GM18505 (cell line): ENCODE measurements around the gene KAZN.

Experiments used
- ATAC-seq: cut with Tn5 transposase; IDR thresholded peaks from one replicate; pipeline ENCODE4 v1.9.1; 2021; ENCODE audit not compliant: unreplicated experiment
- POLR2A ChIP-seq: IDR thresholded peaks from 4 replicates; pipeline ENCODE4 v1.6.1; 2011; ENCODE audit warnings: borderline replicate concordance; ENCODE audit not compliant: insufficient read depth, insufficient read length; ENCODE audit errors: extremely low read depth

Gene KAZN

DNA sequence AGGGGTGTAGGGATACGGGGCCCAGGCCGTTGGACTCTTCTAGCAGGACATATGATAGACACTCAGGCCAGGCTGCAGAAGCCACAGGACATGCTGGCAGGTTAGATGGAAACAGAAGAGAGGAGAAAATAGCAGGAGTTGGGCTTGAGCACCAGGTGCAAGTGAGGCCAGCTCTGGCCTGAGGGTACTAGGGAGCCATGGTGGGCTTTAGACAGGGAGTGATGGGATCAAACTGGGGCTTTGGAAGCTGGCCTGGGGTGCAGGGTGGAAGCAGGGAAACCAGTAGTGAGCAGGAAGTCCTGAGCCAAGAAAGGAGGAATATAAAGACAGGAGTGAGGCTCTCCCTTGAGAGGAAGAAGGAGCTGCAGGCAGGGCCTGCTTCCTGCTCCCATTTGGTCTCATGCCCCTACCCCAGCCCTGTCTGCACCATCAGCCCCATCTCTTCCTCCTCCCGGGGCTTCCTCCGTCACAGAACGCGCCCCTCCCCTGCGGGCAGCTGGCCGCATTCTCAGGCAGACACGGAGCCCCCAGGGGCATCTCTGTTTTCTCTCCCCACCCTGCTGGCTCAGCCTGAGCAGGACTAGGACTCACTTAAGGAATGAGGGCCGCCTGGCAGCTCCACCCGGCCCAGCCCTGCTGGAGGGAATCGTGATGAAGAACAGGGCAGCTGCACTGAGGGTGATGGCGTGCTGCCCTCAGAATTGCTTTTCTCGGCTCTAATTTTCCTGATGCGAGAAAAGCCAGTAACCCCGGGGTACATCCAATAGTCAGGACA, 389.5 kb downstream of the KAZN start:
- ATAC-seq, result no peak
- no peak for TF ChIP-seq POLR2A

DNA sequence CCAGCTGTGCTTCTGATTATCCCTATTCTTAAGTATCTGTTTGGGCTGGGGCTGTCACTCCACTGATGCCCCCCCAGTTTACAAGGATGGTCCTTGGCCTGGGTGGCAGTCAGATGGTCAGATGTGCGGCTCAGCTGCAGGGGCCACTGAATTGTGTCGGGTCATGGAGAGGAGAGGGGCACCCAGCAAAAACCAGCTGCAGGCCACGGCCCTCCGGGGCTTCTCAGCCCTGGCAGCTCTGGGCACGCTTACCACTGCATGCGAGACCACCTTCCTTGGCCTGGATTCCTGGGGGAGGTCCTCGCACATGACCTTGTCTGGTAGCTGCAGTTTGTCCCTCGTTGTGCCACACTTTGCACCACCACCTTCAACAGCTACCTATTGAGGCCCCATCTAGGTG, 390.2 kb downstream of the KAZN start:
- TF ChIP-seq POLR2A, result no peak
- no peak for ATAC-seq

DNA sequence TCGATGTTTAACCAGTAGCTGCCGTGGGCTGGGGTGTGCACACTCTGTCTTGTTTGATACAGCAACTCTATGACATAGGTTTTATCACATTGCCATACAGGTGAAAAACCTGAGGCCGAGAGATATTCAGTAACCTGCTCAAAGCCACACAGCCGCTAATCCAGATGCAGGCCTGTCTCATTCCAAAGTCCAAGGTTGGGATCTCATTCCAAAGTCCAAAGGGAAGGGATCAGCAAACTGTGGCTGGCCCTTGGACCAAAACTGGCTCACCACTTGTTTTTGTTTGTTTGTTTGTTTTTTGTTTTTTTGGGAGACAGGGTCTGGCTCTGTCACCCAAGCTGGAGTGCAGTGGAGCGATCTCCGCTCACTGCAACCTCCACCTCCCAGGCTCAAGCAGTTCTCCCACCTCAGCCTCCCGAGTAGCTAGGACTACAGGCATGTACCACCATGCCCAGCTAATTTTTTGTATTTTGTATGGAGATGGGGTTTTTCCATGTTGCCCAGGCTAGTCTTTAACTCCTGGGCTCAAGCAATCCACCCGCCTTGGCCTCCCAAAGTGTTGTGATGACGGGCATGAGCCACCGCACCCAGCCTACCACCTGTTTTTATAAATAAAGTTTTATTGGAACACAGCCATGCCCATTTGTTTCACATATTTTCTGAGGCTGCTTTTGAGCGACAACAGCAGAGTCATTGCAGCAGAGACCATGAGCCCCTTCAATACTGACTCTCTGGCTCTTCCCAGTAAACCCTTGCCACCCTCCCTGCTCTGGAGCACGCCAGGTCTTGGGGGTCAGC, 391.6 kb downstream of the KAZN start:
- ATAC-seq, result no peak
- TF ChIP-seq POLR2A, result no peak

DNA sequence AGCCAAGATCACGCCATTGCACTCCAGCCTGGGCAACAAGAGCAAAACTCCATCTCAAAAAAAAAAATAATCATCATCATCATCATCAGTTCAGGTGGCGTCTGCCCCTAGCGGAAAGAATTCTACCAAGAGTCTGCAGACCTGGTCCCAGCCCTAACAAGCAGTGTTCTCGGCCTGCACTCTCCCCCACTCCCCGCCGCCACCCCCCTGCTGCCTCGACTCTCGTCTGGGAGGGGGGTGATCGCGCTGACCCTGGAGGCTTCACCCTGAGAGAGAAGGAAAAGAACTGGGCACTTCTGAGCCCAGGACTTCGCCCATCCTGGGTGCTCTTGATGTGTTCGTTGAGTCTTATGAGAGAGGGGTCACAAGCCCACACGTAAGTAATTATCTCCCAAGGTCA, 394.9 kb downstream of the KAZN start:
- ATAC-seq, result no peak
- no peak for TF ChIP-seq POLR2A

DNA sequence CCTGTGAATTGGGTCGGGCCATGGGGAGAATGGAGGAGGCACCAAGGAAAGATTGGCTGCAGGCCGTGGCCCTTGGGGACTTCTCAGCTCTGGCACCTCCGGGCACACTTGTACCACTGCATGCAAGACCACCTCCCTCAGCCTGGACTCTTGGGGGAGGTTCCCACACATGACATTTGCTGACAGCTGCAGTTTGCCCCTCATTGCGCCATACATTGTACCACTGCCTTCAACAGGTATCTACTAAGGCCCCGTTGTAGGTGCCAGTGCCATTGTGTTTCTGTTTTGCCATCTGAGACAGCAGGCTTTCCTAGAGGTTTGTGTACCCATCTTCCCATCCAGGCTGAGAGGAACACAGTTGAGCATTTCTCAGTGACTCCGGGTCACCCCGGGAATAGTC, 395.7 kb downstream of the KAZN start:
- ATAC-seq, result no peak

DNA sequence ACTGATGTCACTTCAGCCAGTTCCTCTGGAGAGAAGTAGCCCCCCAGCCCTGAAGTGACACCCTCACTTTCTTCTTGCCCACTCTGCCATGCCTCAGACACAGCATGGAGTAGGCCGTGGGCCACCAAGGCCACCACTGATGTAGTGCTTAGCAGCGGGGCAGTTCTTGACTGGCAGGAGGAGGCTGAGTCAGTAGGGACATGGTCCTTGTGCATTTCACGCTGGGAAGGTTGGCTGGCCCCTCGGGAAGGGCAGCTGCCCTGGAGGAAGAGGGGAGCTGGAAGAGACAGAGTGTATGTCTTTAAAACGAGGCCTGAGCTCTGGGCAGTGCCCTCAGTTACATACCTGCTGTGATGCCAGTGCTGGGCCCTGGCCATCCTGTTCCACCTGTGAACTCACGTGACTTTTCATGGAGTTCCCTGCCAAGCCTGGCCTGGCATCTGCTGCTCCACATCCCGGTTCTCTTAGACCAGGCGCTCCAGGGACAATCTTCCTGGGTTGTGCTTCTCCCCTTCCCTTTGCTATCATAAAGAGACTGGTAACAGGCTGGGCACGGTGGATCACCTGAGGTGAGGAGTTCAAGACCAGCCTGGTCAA, 396.5 kb downstream of the KAZN start:
- ATAC-seq, result no peak
- TF ChIP-seq POLR2A, result no peak

More for the DNA sequence above, 395.7 kb downstream of the KAZN start:
- no peak for TF ChIP-seq POLR2A

DNA sequence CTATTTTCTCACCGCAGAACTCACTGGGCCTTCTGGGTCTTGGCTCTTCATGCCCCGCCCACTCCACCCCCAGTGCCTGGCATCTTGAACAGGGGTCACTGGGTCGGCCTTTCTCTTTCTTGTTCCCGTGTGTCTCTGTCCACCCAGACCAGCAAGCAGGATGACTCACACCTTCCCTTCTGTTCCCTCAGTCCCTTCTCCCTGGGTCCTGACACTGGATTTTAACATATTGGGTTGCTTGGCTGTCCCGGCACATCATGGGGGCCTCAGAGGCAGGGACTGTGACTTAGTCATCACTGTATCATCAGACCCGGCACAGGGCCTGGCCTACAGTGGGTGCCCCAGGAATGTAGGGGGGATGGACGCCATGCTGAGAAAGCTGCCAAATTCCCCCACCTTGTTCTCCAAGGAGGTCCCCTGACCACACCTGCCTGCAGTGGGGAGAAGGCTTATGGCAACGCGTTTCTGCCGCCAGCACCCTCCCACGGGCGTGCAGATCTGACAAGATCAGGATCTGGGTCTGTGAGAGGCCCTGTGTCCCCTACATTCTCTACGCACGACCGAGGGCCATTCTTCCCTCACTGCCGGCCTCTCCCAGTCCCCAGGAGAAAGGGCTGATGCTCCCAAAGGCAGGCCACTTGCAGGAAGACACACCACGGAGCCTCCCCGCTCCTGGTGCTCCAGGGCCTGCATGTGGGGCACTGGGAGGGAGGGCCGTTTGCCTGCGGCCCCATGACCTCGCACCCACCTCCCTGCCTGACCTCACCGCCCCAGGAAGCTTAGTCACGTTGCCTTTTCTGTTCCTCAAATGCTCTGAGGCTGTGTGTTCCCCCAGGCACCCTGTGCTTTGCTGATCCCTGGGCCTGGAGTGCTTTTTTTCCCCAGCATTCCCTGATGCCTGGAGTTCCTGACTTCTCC, 397.9 kb downstream of the KAZN start:
- ATAC-seq, result no peak
- TF ChIP-seq POLR2A, result no peak

DNA sequence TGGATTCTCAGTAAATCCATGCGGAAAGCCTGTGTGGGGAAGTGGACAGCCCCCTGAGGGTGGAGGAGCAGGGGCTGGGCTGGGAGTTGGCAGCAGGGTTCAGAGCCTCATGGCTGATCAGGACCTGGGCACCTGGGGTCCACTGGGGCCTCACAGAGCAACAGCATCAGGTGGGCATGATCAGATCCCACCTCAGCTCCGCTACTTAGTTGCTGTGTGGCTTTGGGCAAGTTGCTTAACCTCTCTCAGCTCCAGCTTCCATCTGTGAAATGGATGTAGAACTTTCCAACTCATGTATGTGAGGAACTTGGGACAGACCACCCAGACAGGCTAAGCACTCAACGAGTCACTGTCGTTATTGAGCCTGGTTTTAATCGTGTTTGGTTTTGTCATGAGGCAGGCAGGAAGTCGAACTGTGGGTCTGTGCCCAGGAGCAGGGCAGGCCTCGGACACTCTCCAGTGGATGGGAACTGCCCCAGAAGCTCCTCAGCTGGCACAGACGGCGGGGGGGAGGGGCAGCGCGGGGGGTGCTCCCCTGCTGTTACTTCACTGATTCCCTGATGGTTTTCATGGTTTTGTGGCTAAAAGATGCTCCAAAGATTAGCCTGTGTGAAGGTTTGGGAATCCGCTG, 399.3 kb downstream of the KAZN start:
- no peak for TF ChIP-seq POLR2A
- ATAC-seq, result no peak

DNA sequence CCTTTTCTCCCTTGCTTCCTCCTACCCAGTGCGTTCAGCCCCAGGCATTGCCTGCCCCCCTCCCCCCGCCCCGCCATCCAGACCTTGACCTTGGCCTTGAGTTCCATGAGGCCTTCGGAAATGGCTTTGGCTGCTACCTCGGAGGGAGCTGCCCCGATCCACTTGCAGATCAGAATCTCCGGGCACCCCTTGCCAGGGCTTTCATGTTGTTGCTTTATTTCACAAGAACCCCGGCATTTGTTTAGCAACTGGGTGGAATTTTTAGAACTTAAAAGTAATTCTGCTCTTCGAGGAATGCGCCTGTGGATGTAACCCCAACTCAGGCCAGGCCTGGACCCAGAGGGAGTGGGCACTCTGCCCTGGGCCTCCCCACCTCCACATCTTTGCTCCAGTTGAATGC, 401.0 kb downstream of the KAZN start:
- ATAC-seq, result no peak
- no peak for TF ChIP-seq POLR2A

DNA sequence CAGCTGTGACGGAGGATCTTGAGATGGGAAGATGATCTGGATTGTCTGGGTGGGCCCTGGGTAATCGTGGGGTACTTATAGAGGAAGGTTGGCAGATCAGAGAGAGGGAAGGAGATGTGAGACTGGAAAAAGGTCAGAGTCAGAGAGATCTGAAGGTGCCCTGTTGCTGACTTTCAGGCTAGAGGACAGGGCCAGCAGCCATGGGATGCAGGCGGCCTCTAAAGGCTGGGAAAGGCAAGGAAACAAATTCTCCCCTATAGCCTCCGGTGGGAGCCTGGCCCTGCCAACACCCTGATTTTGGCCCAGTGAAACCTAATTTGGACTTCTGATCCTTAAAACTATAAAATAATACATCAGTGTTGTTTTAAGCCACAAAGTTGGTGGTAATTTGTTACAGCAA, 401.5 kb downstream of the KAZN start:
- TF ChIP-seq POLR2A, result no peak
- no peak for ATAC-seq

DNA sequence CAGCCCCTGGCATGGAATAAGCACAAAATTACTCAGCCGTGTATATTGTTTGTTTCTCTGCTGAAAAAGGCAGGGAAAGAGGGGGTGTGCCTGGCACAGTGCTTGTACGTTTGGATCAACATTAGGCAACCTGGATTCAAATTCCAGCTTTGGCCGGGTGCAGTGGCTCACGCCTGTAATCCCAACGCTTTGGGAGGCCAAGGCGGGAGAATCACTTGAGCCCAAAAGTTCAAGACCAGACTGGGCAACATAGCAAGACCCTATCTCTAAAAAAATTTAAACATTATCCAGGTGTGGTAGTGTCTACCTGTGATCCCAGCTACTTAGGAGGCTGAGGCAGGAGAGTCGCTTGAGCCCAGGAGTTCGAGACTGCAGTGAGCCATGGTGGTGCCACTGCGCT, 402.2 kb downstream of the KAZN start:
- no peak for TF ChIP-seq POLR2A
- no peak for ATAC-seq

DNA sequence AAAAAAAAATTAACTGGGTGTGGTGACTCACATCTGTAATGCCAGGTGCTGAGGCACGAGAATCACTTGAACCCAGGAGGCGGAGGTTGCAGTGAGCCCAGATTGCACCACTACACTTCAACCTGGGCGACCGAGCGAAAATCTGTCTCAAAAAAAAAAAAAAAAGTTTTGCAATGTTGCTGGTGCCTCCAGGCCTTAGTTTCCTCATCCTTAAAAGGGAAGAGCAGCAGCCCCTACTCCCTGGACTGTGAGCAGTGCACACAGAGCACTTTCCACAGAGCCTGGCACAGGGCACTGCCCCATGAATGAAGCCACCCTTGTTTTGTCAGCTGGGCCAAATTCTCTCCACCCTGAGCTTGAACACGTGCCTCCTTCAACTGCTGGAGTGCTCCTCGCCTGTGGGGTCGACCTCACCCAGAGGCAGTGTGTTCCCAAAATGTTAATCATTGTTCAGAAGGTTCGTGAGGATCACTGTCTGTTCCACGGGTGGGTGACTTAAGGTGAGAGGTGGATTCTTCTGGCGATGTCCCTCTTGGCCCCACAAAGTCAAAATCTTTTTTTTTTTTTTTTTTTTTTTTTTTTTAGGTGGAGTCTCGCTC, 402.9 kb downstream of the KAZN start:
- no peak for ATAC-seq

More for the DNA sequence above, 402.9 kb downstream of the KAZN start:
- no peak for TF ChIP-seq POLR2A
